K562 (cell line): ENCODE data around the gene SPTLC1. TPM values are rescaled to one million over a fixed set of nuclear protein-coding genes. Genes with fewer than 3 reads are reported as not detected.
"Not testable (repeated sequence)": the region's sequence is repeated elsewhere in the genome, so short reads cannot be mapped to it uniquely, and the experiment has no call there.

Experiments
- ATAC-seq: fragments of 200-7000 bp; cut with Tn5 transposase; 3 replicates; pipeline ENCODE4 v1.9.1; 2020; ENCODE audit warnings: moderate library complexity
- BruUV-seq: library from RNA; stranded (reverse); fragments of 400-500 nt; replicated peaks from 2 replicates; lab custom pipeline; 2021; lab: Mats Ljungman, UMichigan
- CTCF ChIA-PET: fragments of 300-600 bp; formaldehyde crosslinking; extraction: SDS; loops from one replicate; lab custom pipeline; 2021; ENCODE audit warnings: low intra/inter-chr PET ratio; lab: Yijun Ruan, JAX
- POLR2A ChIA-PET: fragments of 300-600, 350-650 bp; sonication (Branson Sonifier 250); formaldehyde crosslinking; extraction: SDS; loops from one replicate; lab custom pipeline; 2021; ENCODE audit warnings: antibody characterized with exemption, inconsistent platforms; lab: Yijun Ruan, JAX
- DNase-seq, 4 experiments: peaks; one replicate each; pipeline versions ENCODE4 v3.0.0 to v3.0.0-alpha.2; 2011 to 2018; ENCODE audit warnings: low spot score in 3 of 4, mixed read lengths in 3 of 4; ENCODE audit errors: extremely low read depth in 1 of 4
- FAIRE-seq: peaks from 2 replicates; lab custom pipeline; 2011; peaks lifted over from hg19 to GRCh38; lab: Jason Lieb, UNC
- H2AFZ ChIP-seq: 2 replicates; pipeline ENCODE4 v1.6.0; 2011; ENCODE audit warnings: low read depth, low read length, control low read depth, inconsistent platforms
- H3K27ac ChIP-seq: fragments of 200-600 bp; 3 replicates; pipeline ENCODE4 v1.8.0; 2011; ENCODE audit warnings: low read depth, mild to moderate bottlenecking, control low read depth, inconsistent platforms, low read length, moderate library complexity, mixed read lengths; ENCODE audit errors: extremely low read depth
- H3K27me3 ChIP-seq, 2 experiments: fragments of 300-600 bp in 1 of 2; 2 replicates in 1 of 2; 3 replicates in 1 of 2; pipeline versions ENCODE4 v1.6.0 to v1.8.0; 2011; ENCODE audit warnings: inconsistent platforms in 2 of 2, low read length in 2 of 2, mild to moderate bottlenecking in 1 of 2, mixed read lengths in 1 of 2, moderate library complexity in 1 of 2; ENCODE audit not compliant: control insufficient read depth in 2 of 2, insufficient read depth in 2 of 2
- H3K36me3 ChIP-seq: fragments of 300-600 bp; 3 replicates; pipeline ENCODE4 v1.8.0; 2011; ENCODE audit warnings: mild to moderate bottlenecking, low read length, inconsistent platforms; ENCODE audit not compliant: control insufficient read depth, insufficient read depth
- H3K4me1 ChIP-seq, 2 experiments: fragments of 200-600 bp in 1 of 2; replicated peaks in 1 of 2; 2 replicates in 1 of 2; 3 replicates in 1 of 2; pipeline versions ENCODE4 v1.5.1 to v1.8.0; 2011; ENCODE audit warnings: inconsistent platforms in 2 of 2, low read length in 2 of 2, mild to moderate bottlenecking in 1 of 2, mixed read lengths in 1 of 2, moderate library complexity in 1 of 2; ENCODE audit not compliant: control insufficient read depth in 2 of 2, insufficient read depth in 2 of 2
- H3K4me2 ChIP-seq: 2 replicates; pipeline ENCODE4 v1.6.1; 2011; ENCODE audit warnings: low read length, control low read depth, inconsistent platforms, mixed read lengths; ENCODE audit not compliant: insufficient read depth
- H3K4me3 ChIP-seq: fragments of 200-600 bp; sonication (generic), shearing (Covaris generic); 2 replicates; pipeline ENCODE4 v1.5.1; 2016; ENCODE audit warnings: control low read depth, inconsistent platforms
- H3K79me2 ChIP-seq: fragments of 200-600 bp; 3 replicates; pipeline ENCODE4 v1.8.0; 2011; ENCODE audit warnings: low read length, inconsistent platforms; ENCODE audit not compliant: control insufficient read depth, insufficient read depth
- H3K9ac ChIP-seq, 2 experiments: 2 replicates each; pipeline versions ENCODE4 v1.6.0 to v1.6.1; 2011; ENCODE audit warnings: low read depth in 2 of 2, low read length in 2 of 2, control low read depth in 1 of 2, inconsistent platforms in 1 of 2, mild to moderate bottlenecking in 1 of 2, mixed read lengths in 1 of 2; ENCODE audit not compliant: insufficient read depth in 1 of 2
- H3K9me1 ChIP-seq: one replicate; pipeline ENCODE4 v1.6.0; 2011; ENCODE audit warnings: inconsistent platforms, mild to moderate bottlenecking, low read length, moderate library complexity; ENCODE audit not compliant: control insufficient read depth, insufficient read depth
- H3K9me3 ChIP-seq: replicated peaks from 2 replicates; pipeline ENCODE4 v1.5.1; 2011; ENCODE audit warnings: low read depth, low read length, inconsistent platforms; ENCODE audit not compliant: control insufficient read depth, insufficient read depth
- H4K20me1 ChIP-seq: replicated peaks from 2 replicates; pipeline ENCODE4 v1.6.1; 2011; ENCODE audit warnings: low read length, inconsistent platforms, mixed read lengths; ENCODE audit not compliant: control insufficient read depth, insufficient read depth
- ERF ChIP-seq: fragments of 450-650 bp; formaldehyde crosslinking; IDR thresholded peaks from 2 replicates; pipeline ENCODE4 v1.4.0; 2020; ENCODE audit warnings: mild to moderate bottlenecking, mixed read lengths
- FOS ChIP-seq: IDR thresholded peaks from 3 replicates; pipeline ENCODE4 v1.6.1; 2011; ENCODE audit not compliant: insufficient read length; ENCODE audit errors: extremely low read depth
- FOXP4 ChIP-seq: sonication (generic); formaldehyde crosslinking; IDR thresholded peaks from 2 replicates; pipeline ENCODE4 v1.8.0; 2022; ENCODE audit warnings: mild to moderate bottlenecking, missing genetic modification reagents, borderline replicate concordance
- HSF4 ChIP-seq: fragments of 250-450 bp; sonication (Bioruptor Pico); IDR thresholded peaks from 2 replicates; pipeline ENCODE4 v2.1.2; 2022; ENCODE audit warnings: mild to moderate bottlenecking, moderate library complexity, borderline replicate concordance
- JUN ChIP-seq, 2 experiments: sonication (generic) in 1 of 2; formaldehyde crosslinking in 1 of 2; IDR thresholded peaks; 2 replicates each; pipeline versions ENCODE4 v1.6.1 to v1.8.0; 2012 to 2022; ENCODE audit warnings: borderline replicate concordance in 2 of 2, mild to moderate bottlenecking in 2 of 2, improper control_type of control experiment in 1 of 2, low read depth in 1 of 2, low read length in 1 of 2, missing genetic modification reagents in 1 of 2
- LEF1 ChIP-seq: fragments of 450-650 bp; IDR thresholded peaks from 2 replicates; pipeline ENCODE4 v1.6.1; 2016; ENCODE audit warnings: mild to moderate bottlenecking
- MYBL2 ChIP-seq, 2 experiments: fragments of 450-650 bp in 1 of 2; sonication (generic) in 1 of 2; formaldehyde crosslinking in 1 of 2; IDR thresholded peaks; 2 replicates each; pipeline versions ENCODE4 v1.6.1 to v1.8.1; 2017 to 2022; ENCODE audit warnings: borderline replicate concordance in 1 of 2, inconsistent platforms in 1 of 2, low read depth in 1 of 2, mild to moderate bottlenecking in 1 of 2, missing genetic modification reagents in 1 of 2, moderate library complexity in 1 of 2
- NFRKB ChIP-seq: fragments of 450-650 bp; IDR thresholded peaks from 2 replicates; pipeline ENCODE4 v1.6.1; 2016; ENCODE audit warnings: low read depth
- TBP ChIP-seq: optimal IDR thresholded peaks from 2 replicates; pipeline ENCODE3; 2011; ENCODE audit warnings: low read depth, low read length, improper control_type of control experiment
- ZNF165 ChIP-seq: fragments of 250-450 bp; sonication (Bioruptor Pico); IDR thresholded peaks from 2 replicates; pipeline ENCODE4 v1.4.0; 2020; ENCODE audit warnings: borderline replicate concordance
- ZNF445 ChIP-seq: fragments of 250-450 bp; sonication (Bioruptor Pico); IDR thresholded peaks from 2 replicates; pipeline ENCODE4 v1.4.0; 2020; ENCODE audit warnings: low read depth, mild to moderate bottlenecking, moderate library complexity
- WGBS: fragments of 100-300 bp; shearing (Covaris generic); methylation state at CpG from one replicate; pipeline ENCODE4 v1.1.6; 2016; ENCODE audit warnings: low coverage, mixed read lengths; ENCODE audit not compliant: insufficient coverage; ENCODE audit errors: missing lambda C conversion rate; 5-methylcytosine and 5-hydroxymethylcytosine counted together
- in situ Hi-C: fragments of 300-500 bp; cut with MboI; formaldehyde crosslinking; loops from 4 replicates; pipeline ENCODE4 v1.15.0; 2018; ENCODE audit warnings: inconsistent platforms, mixed read lengths
- intact Hi-C: fragments of 100-400 bp; cut with micrococcal nuclease; formaldehyde crosslinking; loops from 2 replicates; pipeline ENCODE4 v1.14.2; 2022
- polyA plus RNA-seq, 8 experiments: library from polyadenylated mRNA; depleted of rRNA in 4 of 8; stranded (reverse) in 5 of 8; unstranded in 3 of 8; fragments of >200 nt; fragmentation: Nextera tagmentation in 2 of 8; fragmentation: Illumina TruSeq in 1 of 8; extraction: Ambion mirVana in 2 of 8; extraction: Trizol in 1 of 8; gene quantifications; 2 replicates each; pipeline versions ENCODE4 v1.2.1 to v1.2.3, GENCODE V29; 2011 to 2014; ENCODE audit warnings: inconsistent platforms in 1 of 8, missing spikeins in 1 of 8
- total RNA-seq, 7 experiments: library from RNA; depleted of rRNA in 6 of 7; stranded (reverse); fragments of >200 nt in 6 of 7; fragmentation: Illumina TruSeq in 2 of 7; extraction: Trizol in 2 of 7; gene quantifications; 2 replicates each; pipeline versions ENCODE4 v1.2.1 to v1.2.3, GENCODE V29; 2011 to 2021; ENCODE audit warnings: low replicate concordance in 1 of 7

The SPTLC1 gene
- total and polyA plus RNA-seq, 9 of the 15 experiments (the other 6 are each of a cell fraction or from before 2014, with no cell fraction given) = 58.8 to 125 (median 84.5) TPM

- 35% methylated on average over 5 of the region's 8 CpGs for WGBS
- intact Hi-C loops, FAIRE-seq, H2AFZ ChIP-seq, H3K9me3 ChIP-seq, POLR2A ChIA-PET, ATAC-seq, H3K79me2 ChIP-seq, H3K27me3 ChIP-seq, H4K20me1 ChIP-seq, H3K36me3 ChIP-seq, H3K4me3 ChIP-seq, in situ Hi-C loops, DNase-seq, H3K4me1 ChIP-seq, H3K9me1 ChIP-seq, H3K4me2 ChIP-seq, H3K9ac ChIP-seq, H3K27ac ChIP-seq, BruUV-seq: not testable (repeated sequence)
- CTCF ChIA-PET = interaction anchor here (0.6 kb wide), 1 partner anchor 11 kb away, joined by 8 read pairs; no protein-coding TSS in a partner anchor
These were observed 105.0 kb downstream of the SPTLC1 start for GRCh38 chr9:92010253-92010652.

- no peak overlapping the region for H3K4me3 ChIP-seq
- ChIA-PET POLR2A (no interaction called here), CTCF (no interaction called here)
- in situ Hi-C loops (no loop called here), intact Hi-C loops (no loop called here)
- H4K20me1 ChIP-seq = no peaks in the 10 kb centered on the region
- no peak overlapping the region for H2AFZ ChIP-seq
- FAIRE-seq (no peak), ATAC-seq (no peak), DNase-seq (no peak)
- 0% methylated on average over 2 of the region's 2 CpGs for WGBS
- H3K9me1 ChIP-seq = peaks cover 4% of the 10 kb centered on the region
- no peak overlapping the region for H3K4me2 ChIP-seq
- peaks cover 2 to 11% of the 10 kb centered on the region in 2 experiments; a peak in 2 of 5 replicates for H3K27me3 ChIP-seq
- no peaks in the 10 kb centered on the region for H3K9me3 ChIP-seq
- no peaks in the 10 kb centered on the region for H3K36me3 ChIP-seq
- no peak overlapping the region for H3K27ac ChIP-seq
- no TSS peak for BruUV-seq
- no peaks in the 10 kb centered on the region for H3K79me2 ChIP-seq
- peaks cover 0 to 6% of the 10 kb centered on the region in 2 experiments; a peak in 2 of 5 replicates for H3K4me1 ChIP-seq
- no peak overlapping the region for H3K9ac ChIP-seq
- no peak for TF ChIP-seq TBP
- TF ChIP-seq FOS = no peak
- TF ChIP-seq HSF4 (CRISPR knock-in tag) = no peak
- no peak for TF ChIP-seq JUN (IDR thresholded peaks at IDR 0.05; ENCODE audit: borderline replicate concordance, low read depth, low read length)
- no peak for TF ChIP-seq JUN (CRISPR knock-in tag; IDR thresholded peaks at IDR 0.05; ENCODE audit: borderline replicate concordance)
- no peak for TF ChIP-seq MYBL2 (IDR thresholded peaks at IDR 0.05; ENCODE audit: low read depth)
- TF ChIP-seq MYBL2 (CRISPR knock-in tag; IDR thresholded peaks at IDR 0.05; ENCODE audit: borderline replicate concordance) = no peak
- no peak for TF ChIP-seq LEF1
- no peak for TF ChIP-seq ERF
- TF ChIP-seq ZNF165 = no peak
- no peak for TF ChIP-seq FOXP4 (CRISPR knock-in tag)
- TF ChIP-seq NFRKB = no peak
- TF ChIP-seq ZNF445 = no peak
These were observed 107.2 kb downstream of the SPTLC1 start for GRCh38 chr9:92008041-92008440.
